Type B pancreatic cell (in vitro differentiated cells): ENCODE measurements around the gene OLIG1. TPM values are rescaled to one million over a fixed set of nuclear protein-coding genes. Genes with fewer than 3 reads are reported as not detected.

Experiments
- DNase-seq: peaks from one replicate; pipeline ENCODE4 v3.0.0; 2021; ENCODE audit warnings: mixed read lengths; ENCODE audit not compliant: unreplicated experiment; ENCODE audit errors: extremely low spot score
- H3K27ac Mint-ChIP-seq: 2 replicates; pipeline ENCODE4 v1.8.0; 2021; ENCODE audit warnings: mild to moderate bottlenecking, mixed read lengths
- H3K27me3 Mint-ChIP-seq: 2 replicates; pipeline ENCODE4 v1.8.0; 2021; ENCODE audit warnings: mixed read lengths
- H3K36me3 Mint-ChIP-seq: 2 replicates; pipeline ENCODE4 v1.8.0; 2021; ENCODE audit warnings: mixed read lengths
- H3K4me1 Mint-ChIP-seq: one replicate; pipeline ENCODE4 v1.8.0; 2021; ENCODE audit warnings: mixed read lengths; ENCODE audit not compliant: unreplicated experiment
- H3K4me3 Mint-ChIP-seq: 2 replicates; pipeline ENCODE4 v1.8.0; 2021; ENCODE audit warnings: mild to moderate bottlenecking, mixed read lengths
- H3K9me3 Mint-ChIP-seq: 2 replicates; pipeline ENCODE4 v1.8.0; 2021; ENCODE audit warnings: mixed read lengths
- total RNA-seq: library from RNA; stranded (reverse); gene quantifications from 2 replicates; pipeline ENCODE4 v1.2.1, GENCODE V29; 2021; ENCODE audit warnings: low replicate concordance
- TF ChIP-seq, protein P1 (sequence below): fragments of 200-600 bp; sonication (generic); conservative IDR thresholded peaks from 2 replicates; pipeline ENCODE4 v1.5.0; 2021; ENCODE audit warnings: antibody characterized with exemption, mild to moderate bottlenecking

OLIG1 gene
- total RNA-seq, 1 donor from 2014 or later, result 2.8 TPM

DNA sequence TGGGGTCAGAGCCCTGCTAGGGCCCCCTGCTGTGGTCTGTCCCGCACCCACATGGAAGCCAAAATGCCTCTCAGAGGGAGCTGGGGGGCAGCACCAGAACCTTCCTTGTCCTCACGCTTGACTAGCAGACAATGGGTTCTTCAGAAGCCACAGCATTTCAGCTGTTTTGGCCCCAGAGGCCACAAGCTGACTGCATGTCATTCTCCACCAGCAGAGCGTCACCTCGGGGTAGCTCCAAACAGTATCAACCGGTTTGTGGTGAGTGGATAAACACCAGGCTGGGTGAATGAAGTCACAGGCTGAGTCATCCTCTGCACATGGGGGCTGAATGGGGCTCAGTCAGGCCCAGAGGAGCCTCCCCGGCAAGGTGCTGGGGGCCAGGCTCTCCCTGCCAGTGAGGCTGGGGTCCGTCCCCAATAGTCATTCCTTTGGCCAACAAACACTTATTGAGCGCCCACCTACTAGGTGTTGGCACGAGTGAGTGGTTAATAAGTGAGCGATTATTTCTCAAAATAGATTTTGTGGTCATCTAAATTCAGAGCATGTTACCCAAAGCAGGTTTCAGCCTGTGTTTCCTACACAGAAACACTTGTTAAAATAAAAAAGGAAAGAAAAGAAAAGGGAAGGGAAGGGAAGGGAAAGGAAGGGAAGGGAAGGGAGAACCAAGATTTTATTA is 9.1 kb downstream of the OLIG1 start:
- TF ChIP-seq, protein P1, sequence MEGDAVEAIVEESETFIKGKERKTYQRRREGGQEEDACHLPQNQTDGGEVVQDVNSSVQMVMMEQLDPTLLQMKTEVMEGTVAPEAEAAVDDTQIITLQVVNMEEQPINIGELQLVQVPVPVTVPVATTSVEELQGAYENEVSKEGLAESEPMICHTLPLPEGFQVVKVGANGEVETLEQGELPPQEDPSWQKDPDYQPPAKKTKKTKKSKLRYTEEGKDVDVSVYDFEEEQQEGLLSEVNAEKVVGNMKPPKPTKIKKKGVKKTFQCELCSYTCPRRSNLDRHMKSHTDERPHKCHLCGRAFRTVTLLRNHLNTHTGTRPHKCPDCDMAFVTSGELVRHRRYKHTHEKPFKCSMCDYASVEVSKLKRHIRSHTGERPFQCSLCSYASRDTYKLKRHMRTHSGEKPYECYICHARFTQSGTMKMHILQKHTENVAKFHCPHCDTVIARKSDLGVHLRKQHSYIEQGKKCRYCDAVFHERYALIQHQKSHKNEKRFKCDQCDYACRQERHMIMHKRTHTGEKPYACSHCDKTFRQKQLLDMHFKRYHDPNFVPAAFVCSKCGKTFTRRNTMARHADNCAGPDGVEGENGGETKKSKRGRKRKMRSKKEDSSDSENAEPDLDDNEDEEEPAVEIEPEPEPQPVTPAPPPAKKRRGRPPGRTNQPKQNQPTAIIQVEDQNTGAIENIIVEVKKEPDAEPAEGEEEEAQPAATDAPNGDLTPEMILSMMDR, result no peak
- Mint-ChIP-seq H3K4me3 (peak overlapping the region; percentile 39), H3K27ac (peak overlapping the region; percentile 84), H3K4me1 (peaks cover 9% of the 10 kb centered on the region), H3K27me3 (peaks cover 60% of the 10 kb centered on the region), H3K9me3 (no peaks in the 10 kb centered on the region), H3K36me3 (no peaks in the 10 kb centered on the region)
- no peak for DNase-seq

DNA sequence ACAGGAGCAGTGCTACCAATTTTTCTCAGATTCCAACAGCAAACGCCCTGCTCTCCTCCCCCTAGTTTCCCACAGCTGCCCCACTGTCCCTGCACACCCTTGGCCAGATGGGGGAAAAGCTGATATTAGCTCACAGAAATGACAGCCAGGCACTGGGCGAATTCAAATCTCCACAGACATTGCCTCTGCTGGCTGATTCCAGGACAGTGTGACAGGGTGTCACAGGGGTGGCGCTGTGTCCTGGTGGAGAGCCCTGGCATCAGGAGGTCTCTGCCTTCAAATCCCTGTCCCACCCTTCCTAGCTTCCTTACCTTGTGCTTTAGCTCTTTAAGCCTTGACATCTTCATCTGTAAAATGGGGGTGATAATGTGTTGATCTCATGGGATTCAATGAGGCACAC is 10.4 kb downstream of the OLIG1 start:
- Mint-ChIP-seq H3K4me3 (no peak overlapping the region), H3K27me3 (peaks cover 51% of the 10 kb centered on the region), H3K9me3 (no peaks in the 10 kb centered on the region), H3K27ac (peak overlapping the region; percentile 54), H3K4me1 (peaks cover 9% of the 10 kb centered on the region), H3K36me3 (no peaks in the 10 kb centered on the region)
- no peak for DNase-seq
- TF ChIP-seq, protein P1, result no peak

DNA sequence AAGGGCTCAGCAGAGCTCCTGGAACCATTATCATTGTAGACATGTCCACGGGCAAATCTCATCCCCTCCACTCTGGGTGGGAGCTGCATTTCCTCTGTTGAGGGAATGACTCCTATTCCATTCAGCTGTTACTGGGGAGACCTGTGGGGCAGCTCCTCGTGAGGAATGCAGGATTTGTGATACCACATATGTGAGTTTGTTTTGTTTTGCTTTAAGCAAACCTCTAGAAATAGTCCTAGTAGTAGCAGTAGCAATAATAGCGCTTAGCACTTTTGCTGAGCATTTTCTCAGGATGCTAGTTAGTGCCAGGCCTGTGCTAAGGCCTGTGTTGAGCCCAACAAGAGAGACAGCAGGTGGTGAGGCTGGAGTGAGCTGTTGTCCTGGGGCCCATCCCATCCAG is 10.8 kb downstream of the OLIG1 start:
- Mint-ChIP-seq H3K4me3 (no peak overlapping the region), H3K9me3 (no peaks in the 10 kb centered on the region), H3K27ac (peak overlapping the region; percentile 54), H3K4me1 (peaks cover 6% of the 10 kb centered on the region), H3K36me3 (no peaks in the 10 kb centered on the region), H3K27me3 (peaks cover 48% of the 10 kb centered on the region)
- no peak for DNase-seq
- TF ChIP-seq, protein P1, result no peak

DNA sequence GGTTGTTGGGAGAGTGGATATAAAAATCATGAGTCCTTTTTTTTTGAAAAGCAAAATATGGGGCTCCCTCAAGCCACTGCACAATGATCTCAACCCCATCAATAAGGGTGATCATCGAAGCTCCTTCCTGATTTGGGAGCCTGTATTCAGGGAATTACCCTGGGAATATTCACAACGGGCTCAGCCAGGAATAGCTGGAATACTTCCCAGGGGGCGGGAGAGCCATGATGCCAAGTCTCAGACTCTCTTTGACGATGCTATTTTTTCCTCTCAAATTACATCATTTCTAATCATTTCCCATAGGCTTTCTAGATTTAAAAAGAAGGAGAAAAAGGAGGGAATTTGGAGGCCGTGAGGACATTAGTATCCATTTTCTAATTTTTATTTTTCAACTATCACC is 18.4 kb downstream of the OLIG1 start:
- Mint-ChIP-seq H3K27me3 (peaks cover 25% of the 10 kb centered on the region), H3K4me1 (no peaks in the 10 kb centered on the region), H3K4me3 (no peak overlapping the region), H3K9me3 (no peaks in the 10 kb centered on the region), H3K27ac (no peak overlapping the region), H3K36me3 (no peaks in the 10 kb centered on the region)
- DNase-seq, result no peak
- TF ChIP-seq, protein P1, result no peak

DNA sequence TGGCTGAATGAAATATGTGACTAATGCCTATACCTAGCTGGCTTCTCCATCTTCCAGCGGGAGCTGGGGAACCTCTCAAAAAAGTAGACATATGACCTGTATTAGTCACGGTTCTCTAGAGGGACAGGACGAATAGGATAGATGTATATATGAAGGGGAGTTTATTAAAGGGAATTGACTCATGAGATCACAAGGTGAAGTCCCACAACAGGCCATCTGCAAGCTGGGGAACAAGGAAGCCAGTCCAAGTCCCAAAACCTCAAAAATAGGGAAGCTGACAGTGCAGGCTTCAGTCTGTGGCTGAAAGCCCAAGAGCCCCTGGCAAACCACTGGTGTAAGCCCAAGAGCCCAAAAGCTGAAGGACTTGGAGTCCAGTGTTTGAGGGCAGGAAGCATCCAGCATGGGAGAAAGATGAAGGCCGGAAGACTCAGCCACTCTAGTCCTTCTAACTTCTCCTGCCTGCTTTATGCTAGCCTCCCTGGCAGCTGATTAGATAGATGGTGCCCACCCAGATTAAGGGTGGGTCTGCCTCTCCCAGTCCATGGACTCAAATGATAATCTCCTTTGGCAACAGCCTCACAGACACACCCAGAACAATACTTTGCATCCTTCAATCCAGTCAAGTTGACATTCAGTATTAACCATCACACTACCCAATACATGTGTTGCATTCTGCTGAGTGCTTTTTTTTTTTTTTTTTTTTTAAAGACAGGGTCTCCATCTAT is 19.6 kb downstream of the OLIG1 start:
- TF ChIP-seq, protein P1, result no peak
- Mint-ChIP-seq H3K4me3 (no peak overlapping the region), H3K9me3 (no peaks in the 10 kb centered on the region), H3K27me3 (peaks cover 25% of the 10 kb centered on the region), H3K27ac (no peak overlapping the region), H3K4me1 (no peaks in the 10 kb centered on the region), H3K36me3 (no peaks in the 10 kb centered on the region)
- no peak for DNase-seq
